Stimulated activated CD8-positive, alpha-beta memory T cell treated with anti-CD3 and anti-CD28 coated beads, Interleukin-15, amount 100 ng/mL, for 1 hour (primary cell): ENCODE results near the gene ALX1.

Source experiments
- DNase-seq: peaks from one replicate; pipeline ENCODE4 v3.0.0-alpha.2; 2020; ENCODE audit warnings: low read depth

The ALX1 gene

GRCh38 chr12:85280165-85280983 is at the start of gene ALX1:
Gene ALX1 (plus strand): TSS chr12:85280220. CDS start chr12:85280262, 42 bp downstream.
- DNase-seq, result no peak

DNA sequence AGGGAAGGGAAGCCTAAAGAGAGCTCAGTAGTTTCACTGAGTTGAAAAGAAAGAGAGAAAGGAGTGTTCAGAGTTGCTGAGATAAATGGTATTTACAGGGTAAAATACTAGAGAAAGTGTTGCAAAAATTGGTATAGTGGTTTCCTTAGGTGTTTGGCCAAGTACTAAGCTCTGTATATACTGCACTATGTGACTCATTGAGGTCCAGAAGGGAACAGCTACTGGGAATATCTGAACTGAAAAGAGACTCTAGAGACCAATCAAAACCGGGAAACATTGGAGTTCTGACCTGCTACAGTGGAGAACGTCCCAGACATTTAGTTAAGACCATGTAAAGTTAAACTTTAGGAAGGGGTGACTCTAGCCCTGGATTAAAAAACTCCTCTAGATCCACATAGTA is 42.7 kb upstream of the ALX1 start:
- DNase-seq, result no peak

- no peak for DNase-seq
These were observed 35.5 kb upstream of the ALX1 start for GRCh38 chr12:85244561-85244960.

GRCh38 chr12:85253853-85254252 is 26.2 kb upstream of the ALX1 start:
- no peak for DNase-seq

- no peak for DNase-seq
These were observed 22.3 kb upstream of the ALX1 start for GRCh38 chr12:85257671-85258070.

GRCh38 chr12:85260447-85260846 is 19.6 kb upstream of the ALX1 start:
- no peak for DNase-seq

- no peak for DNase-seq
These were observed 19.1 kb upstream of the ALX1 start for GRCh38 chr12:85260896-85261295.

DNA sequence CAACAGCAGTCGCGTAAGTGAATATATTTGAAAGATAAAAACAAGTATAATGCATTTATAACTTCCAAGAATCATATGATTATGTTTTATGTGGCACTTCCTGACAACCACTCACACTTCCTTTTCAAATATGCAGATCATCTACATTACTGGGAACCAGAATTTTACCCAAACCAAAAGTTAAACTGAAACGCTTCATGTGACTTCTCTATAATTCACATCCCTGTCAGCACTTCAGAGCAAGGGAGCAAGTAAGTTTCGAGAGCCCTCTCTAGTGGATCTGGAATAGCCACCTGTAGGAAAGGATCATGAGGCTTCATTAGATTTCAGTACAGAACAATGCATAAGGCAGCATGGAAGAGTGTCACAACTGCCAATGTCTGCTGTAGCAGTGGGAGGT is 13.7 kb upstream of the ALX1 start:
- no peak for DNase-seq

DNA sequence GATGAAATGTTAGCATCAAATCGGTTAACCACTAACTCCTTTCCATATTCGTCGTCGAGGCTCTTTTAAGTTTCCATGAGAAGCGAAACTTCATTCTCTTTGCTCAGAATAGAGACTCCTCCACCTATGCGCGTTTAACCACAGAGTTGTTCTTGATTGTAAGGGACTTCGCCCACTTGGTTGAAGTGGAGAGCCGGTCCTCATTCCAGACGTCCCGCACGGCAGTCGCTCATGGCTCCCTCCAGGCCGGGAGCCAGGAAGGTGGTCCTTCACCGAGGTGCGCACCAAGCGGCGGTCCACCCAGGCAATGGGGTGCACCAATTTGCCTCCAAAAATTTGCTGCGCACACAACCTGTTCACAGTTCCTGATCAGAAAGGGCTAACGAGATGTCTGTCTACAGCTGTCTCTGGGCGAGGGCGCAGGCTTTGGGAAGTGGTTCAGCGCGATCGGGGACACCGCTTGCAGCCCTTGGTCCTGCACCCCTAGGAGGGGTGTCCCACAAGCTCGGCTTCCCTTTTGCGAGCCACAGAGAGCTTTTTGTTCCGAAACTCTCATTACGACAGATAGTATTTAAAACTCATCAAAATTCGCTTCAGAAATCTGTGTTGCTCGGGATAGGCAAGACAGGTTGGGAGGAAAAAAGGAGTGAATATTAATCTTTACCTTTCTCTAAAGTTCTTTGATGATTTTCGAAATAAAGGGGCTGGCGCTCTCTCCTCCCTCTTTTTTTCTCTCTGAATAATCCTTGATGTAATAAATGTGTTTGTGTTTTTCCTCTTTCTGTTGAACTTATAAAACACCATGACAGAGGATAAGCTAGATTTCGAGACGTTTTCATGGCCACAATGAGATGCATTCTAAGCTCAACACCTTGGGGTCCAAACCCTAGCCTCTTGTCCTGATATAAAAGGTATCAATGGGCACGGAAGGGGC is 6.4 kb upstream of the ALX1 start:
- DNase-seq, result no peak

GRCh38 chr12:85274315-85274651 is 5.7 kb upstream of the ALX1 start:
- DNase-seq, result no peak

DNA sequence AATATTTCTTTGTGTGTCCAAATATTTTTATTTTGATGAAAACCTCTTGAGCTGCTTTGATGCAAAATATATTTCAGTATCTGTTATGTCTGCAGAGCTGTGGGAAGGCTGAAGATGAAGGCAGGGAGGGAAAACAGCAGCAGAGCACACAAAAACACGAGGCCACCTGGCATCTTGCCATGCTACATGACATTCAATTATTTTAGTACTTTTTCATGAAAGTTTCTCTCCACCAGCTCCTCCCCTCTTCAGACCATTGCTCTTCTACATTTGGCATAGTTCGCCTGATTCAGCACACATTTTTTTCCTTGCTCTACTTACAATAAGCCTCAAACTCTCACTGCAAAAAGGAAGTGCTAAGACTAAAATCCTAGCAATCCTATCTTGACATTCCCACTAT is 4.6 kb upstream of the ALX1 start:
- DNase-seq, result no peak

- no peak for DNase-seq
These were observed 2.8 kb upstream of the ALX1 start for GRCh38 chr12:85277191-85277590.

DNA sequence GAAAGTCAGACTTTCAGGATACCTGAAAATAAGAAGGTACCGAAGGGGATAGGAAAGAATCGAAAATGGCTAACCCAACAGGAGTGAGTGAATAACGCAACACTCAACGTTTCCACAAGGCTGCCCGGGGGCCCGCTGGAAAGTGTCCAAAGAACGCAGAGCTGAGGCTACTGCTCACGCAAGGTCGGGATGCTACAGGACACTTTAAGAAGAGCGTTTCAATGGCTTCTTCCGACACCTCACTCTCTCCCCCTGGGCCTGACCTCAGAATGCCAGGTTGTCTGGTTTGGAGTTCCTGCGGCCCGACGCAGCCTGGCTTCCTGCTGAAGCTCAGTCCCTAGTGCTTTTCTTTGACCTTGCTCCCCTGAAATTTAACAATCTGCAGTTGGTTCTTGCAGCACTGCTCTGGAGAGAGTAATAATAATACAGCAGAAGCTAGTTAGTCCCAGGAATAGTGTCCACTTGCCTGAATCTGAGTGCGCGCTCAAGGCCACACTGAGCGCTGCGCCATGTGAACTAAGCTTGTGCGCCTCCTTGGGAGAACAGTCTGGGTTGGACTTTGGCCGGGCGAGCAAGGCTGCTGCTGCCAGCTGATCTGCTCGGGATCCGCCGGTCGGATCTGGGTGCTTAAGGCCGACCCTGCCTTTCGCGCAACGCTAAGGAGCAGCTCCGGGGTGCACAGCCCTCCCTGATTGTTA is 2.0 kb upstream of the ALX1 start:
- DNase-seq, result no peak

GRCh38 chr12:85278598-85279448 is 1.2 kb upstream of the ALX1 start:
- DNase-seq, result no peak

DNA sequence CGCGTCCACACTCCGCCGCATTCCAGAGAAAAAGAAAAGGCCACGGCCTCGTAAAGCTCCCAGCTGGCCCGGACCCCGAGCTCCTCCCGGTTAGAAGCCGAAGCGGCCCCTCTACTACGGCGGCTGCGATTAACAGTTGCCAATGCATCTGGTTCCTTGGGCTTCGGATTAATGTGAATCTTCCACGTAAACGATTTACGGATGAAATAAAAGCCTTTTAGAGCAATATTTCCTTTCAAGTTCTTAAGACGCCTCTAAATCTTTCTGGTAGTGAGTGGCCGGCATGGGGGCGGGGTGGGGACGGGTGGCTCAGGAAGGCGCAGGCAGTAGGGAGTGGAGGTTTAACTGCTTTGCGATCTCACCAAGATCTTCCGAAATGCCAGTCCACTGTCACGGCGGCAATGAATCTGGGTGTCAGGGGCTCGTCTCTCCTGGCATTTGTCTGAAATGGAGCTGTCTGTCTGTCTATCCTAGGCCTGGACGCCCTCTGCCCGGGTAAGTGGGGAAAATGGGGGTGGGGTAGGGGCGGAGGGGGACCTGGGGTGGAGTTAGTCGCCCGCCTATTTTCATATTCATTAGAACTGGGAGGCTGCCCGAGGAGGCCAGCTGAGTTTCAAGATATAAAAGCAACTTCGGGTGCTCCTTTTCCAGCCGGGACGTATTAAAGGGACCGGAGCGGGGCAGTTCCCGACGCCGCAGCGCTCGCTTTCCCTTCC is 413 bp upstream of the ALX1 start:
- no peak for DNase-seq

- no peak for DNase-seq
These were observed 1.1 kb downstream of the ALX1 start for GRCh38 chr12:85280984-85281630.

DNA sequence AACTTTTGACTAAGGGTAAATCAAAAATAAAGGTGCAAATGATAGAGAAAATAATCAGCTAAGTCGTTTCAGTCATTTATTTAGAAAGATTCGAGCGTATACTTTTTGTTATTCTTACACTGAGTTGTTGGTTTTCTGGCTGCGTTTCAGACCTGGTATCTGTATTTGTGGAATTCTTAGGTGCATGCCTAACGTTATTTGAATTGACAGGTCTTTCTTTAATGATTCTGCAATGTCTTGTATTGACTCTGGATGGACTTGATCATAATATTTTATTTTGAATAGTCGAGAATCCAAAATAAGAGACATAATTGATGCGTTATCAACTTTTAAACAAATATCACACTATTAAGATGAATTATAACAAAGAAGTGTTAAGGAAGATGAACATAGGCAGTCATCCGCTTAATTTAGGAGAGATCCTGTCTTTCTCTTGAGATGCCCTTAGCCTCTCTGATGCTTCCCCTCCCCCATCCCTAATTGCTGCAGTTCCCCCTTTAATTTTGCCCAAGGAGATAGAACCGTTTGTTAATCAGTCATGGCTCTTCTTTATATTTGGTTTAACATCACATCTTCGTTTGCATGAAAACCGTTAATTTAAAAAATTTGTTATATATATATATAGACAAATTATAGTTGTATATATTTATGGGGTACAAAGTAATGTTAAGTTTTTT is 1.8 kb downstream of the ALX1 start:
- DNase-seq, result no peak

DNA sequence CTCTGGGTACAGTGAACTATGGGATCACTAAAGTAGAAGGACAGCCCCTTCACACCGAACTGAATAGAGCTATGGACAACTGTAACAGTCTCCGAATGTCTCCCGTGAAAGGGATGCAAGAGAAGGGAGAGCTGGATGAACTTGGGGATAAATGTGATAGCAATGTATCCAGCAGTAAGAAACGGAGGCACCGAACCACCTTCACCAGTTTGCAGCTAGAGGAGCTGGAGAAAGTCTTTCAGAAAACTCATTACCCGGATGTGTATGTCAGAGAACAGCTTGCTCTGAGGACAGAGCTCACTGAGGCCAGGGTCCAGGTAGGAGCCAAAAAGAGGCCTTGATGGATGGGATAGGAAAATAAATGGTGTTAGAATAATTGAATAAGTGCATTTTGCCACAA is 3.5 kb downstream of the ALX1 start:
- DNase-seq, result no peak

- DNase-seq, result no peak
These were observed 16.3 kb downstream of the ALX1 start for GRCh38 chr12:85296362-85296761.

GRCh38 chr12:85299053-85299452 is 19.0 kb downstream of the ALX1 start:
- no peak for DNase-seq
